ENCODE data around the gene THAP10. TPM values are rescaled to one million over a fixed set of nuclear protein-coding genes. Genes with fewer than 3 reads are reported as not detected.

The THAP10 gene
- total RNA-seq, 1 experiment from 2014 or later = 2.5 TPM

DNA sequence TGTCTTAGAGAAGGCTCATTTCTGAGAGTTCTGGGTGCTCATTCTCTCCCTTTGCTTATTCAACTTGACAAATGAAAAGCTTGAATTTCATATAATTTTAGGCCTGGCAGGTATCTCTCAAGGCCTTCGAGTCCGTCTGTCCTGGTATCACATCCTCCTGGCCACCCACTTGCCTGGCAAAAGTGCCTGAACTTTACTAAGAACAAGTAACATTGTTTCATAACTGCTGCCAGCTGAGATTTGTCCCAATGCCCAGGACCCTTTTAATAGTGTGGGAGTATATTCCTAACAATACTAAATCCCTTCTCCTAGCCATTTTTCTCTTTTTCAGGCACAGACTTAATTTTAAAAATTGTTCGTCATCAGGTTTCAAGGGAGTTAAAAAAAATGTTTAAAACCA, 56.4 kb downstream of the THAP10 start:
- Mint-ChIP-seq H3K4me1 (peaks cover 9 to 17% of the 10 kb centered on the region in 2 experiments), H3K9me3 (no peaks in the 10 kb centered on the region; a peak in 1 of 5 replicates), H3K27ac (0 out of 7 replicates have a peak overlapping the region, but pooled peaks of 1 of the 3 experiments have one; percentile 31), H3K27me3 (ENCODE audit: low read depth) (no peaks in the 10 kb centered on the region), H3K36me3 (ENCODE audit: insufficient read depth in 1 of 3, low read depth in 3 of 3) (peaks cover 20 to 40% (median 38%) of the 10 kb centered on the region in 3 experiments), H3K4me3 (no peak overlapping the region)
- DNase-seq = no peak
- Histone ChIP-seq H3K23me2 (ENCODE audit: insufficient read length, low read depth, low read length, poor library complexity, severe bottlenecking) (no peaks in the 10 kb centered on the region), H2BK12ac (ENCODE audit: insufficient read length, low read depth, low read length) (no peak overlapping the region), H2BK15ac (ENCODE audit: low read depth, low read length) (no peak overlapping the region), H4K8ac (replicated peaks; ENCODE audit: insufficient read length, low read depth, low read length) (no peak overlapping the region), H3K9ac (ENCODE audit: extremely low read depth, insufficient read length, low read length) (no peak overlapping the region), H3K14ac (ENCODE audit: insufficient read depth, low read length) (no peak overlapping the region), H2BK20ac (ENCODE audit: low read depth, low read length, poor library complexity, severe bottlenecking) (no peak overlapping the region), H2BK120ac (ENCODE audit: low read depth, low read length, poor library complexity, severe bottlenecking) (no peak overlapping the region), H3K56ac (ENCODE audit: insufficient read length, low read depth, low read length) (no peak overlapping the region), H2AFZ (ENCODE audit: low read length) (no peak overlapping the region), H3K79me1 (ENCODE audit: insufficient read depth, low read depth, low read length, poor library complexity, severe bottlenecking) (no peaks in the 10 kb centered on the region), H4K5ac (ENCODE audit: insufficient read length, low read depth, low read length) (no peak overlapping the region), H3K18ac (ENCODE audit: insufficient read length, low read depth, low read length) (no peak overlapping the region), H3K23ac (ENCODE audit: insufficient read length, low read depth, low read length) (no peak overlapping the region), H3K9me3 (ENCODE audit: control insufficient read depth, low read depth, low read length) (peaks cover 6% of the 10 kb centered on the region), H3K4me1 (ENCODE audit: insufficient read depth, low read length) (peaks cover 7% of the 10 kb centered on the region; the same call in 1 of the 2 replicates), H4K91ac (ENCODE audit: insufficient read length, low read depth, low read length) (no peak overlapping the region), H3K79me2 (ENCODE audit: insufficient read depth, low read length) (no peaks in the 10 kb centered on the region), H3T11ph (ENCODE audit: low read length) (no peak overlapping the region), H2AK5ac (ENCODE audit: insufficient read length, low read length) (no peak overlapping the region), H3K4me2 (ENCODE audit: insufficient read depth, insufficient read length, low read length) (no peak overlapping the region), H4K20me1 (ENCODE audit: control insufficient read depth, insufficient read depth, insufficient read length) (no peaks in the 10 kb centered on the region), H3K27me3 (ENCODE audit: insufficient read depth, low read length) (no peaks in the 10 kb centered on the region), H3K27ac (ENCODE audit: insufficient read length, low read depth, low read length) (no peak overlapping the region), H3K4ac (ENCODE audit: low read depth, low read length) (no peak overlapping the region), H2BK5ac (ENCODE audit: insufficient read length, low read length) (no peak overlapping the region)
- TF ChIP-seq, protein P1, sequence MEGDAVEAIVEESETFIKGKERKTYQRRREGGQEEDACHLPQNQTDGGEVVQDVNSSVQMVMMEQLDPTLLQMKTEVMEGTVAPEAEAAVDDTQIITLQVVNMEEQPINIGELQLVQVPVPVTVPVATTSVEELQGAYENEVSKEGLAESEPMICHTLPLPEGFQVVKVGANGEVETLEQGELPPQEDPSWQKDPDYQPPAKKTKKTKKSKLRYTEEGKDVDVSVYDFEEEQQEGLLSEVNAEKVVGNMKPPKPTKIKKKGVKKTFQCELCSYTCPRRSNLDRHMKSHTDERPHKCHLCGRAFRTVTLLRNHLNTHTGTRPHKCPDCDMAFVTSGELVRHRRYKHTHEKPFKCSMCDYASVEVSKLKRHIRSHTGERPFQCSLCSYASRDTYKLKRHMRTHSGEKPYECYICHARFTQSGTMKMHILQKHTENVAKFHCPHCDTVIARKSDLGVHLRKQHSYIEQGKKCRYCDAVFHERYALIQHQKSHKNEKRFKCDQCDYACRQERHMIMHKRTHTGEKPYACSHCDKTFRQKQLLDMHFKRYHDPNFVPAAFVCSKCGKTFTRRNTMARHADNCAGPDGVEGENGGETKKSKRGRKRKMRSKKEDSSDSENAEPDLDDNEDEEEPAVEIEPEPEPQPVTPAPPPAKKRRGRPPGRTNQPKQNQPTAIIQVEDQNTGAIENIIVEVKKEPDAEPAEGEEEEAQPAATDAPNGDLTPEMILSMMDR (conservative IDR thresholded peaks at IDR 0.05) = no peak
- no CpG with 5 or more reads among the region's 3 CpGs for WGBS (ENCODE audit: extremely low coverage, insufficient read length, low lambda C conversion rate)

Data from H9 (cell line).